Osteoblast (primary cell): ENCODE measurements around the gene IMP3. TPM values are rescaled to one million over a fixed set of nuclear protein-coding genes. Genes with fewer than 3 reads are reported as not detected.

Experiments used
- DNase-seq: peaks from one replicate; pipeline ENCODE4 v3.0.0; 2011; ENCODE audit warnings: low spot score, mixed read lengths; ENCODE audit not compliant: insufficient read length; ENCODE audit errors: missing footprints
- H2AFZ ChIP-seq: 2 replicates; pipeline ENCODE4 v1.6.0; 2011; ENCODE audit warnings: mild to moderate bottlenecking, low read length
- H3K27ac ChIP-seq: 2 replicates; pipeline ENCODE4 v1.5.1; 2011; ENCODE audit warnings: mild to moderate bottlenecking, low read depth, low read length, moderate library complexity
- H3K27me3 ChIP-seq: 2 replicates; pipeline ENCODE4 v1.6.0; 2012; ENCODE audit warnings: mild to moderate bottlenecking, control low read depth, inconsistent platforms, low read length, moderate library complexity; ENCODE audit not compliant: insufficient read depth
- H3K36me3 ChIP-seq: 2 replicates; pipeline ENCODE4 v1.5.1; 2011; ENCODE audit warnings: mild to moderate bottlenecking, low read length, control low read depth, moderate library complexity; ENCODE audit not compliant: insufficient read depth
- H3K4me1 ChIP-seq: 2 replicates; pipeline ENCODE4 v1.5.1; 2011; ENCODE audit warnings: mild to moderate bottlenecking, low read length, control low read depth, moderate library complexity; ENCODE audit not compliant: insufficient read depth
- H3K4me2 ChIP-seq: 2 replicates; pipeline ENCODE4 v1.6.0; 2011; ENCODE audit warnings: mild to moderate bottlenecking, low read length; ENCODE audit not compliant: insufficient read depth
- H3K4me3 ChIP-seq: fragments of 200-600 bp; sonication (generic); 3 replicates; pipeline ENCODE4 v1.5.1; 2012; ENCODE audit warnings: mild to moderate bottlenecking, low read length, inconsistent platforms; ENCODE audit not compliant: insufficient read depth
- H3K79me2 ChIP-seq: 2 replicates; pipeline ENCODE4 v1.6.0; 2012; ENCODE audit warnings: mild to moderate bottlenecking, low read length, control low read depth, inconsistent platforms; ENCODE audit not compliant: insufficient read depth
- H3K9me3 ChIP-seq: 2 replicates; pipeline ENCODE4 v1.5.1; 2011; ENCODE audit warnings: low read depth, low read length, control low read depth
- H4K20me1 ChIP-seq: 2 replicates; pipeline ENCODE4 v1.6.0; 2012; ENCODE audit warnings: mild to moderate bottlenecking, low read length, control low read depth; ENCODE audit not compliant: insufficient read depth
- total RNA-seq: library from RNA; depleted of rRNA; stranded (reverse); fragments of >200 nt; gene quantifications from 2 replicates; pipeline ENCODE4 v1.2.3, GENCODE V29; 2012
- TF ChIP-seq, protein P1 (sequence below): IDR thresholded peaks from 2 replicates; pipeline ENCODE4 v1.5.1; 2011; ENCODE audit warnings: mild to moderate bottlenecking, low read depth, low read length, moderate library complexity; ENCODE audit errors: extremely low read depth

Gene IMP3
- total RNA-seq, 1 donor, result 64.4 TPM

DNA sequence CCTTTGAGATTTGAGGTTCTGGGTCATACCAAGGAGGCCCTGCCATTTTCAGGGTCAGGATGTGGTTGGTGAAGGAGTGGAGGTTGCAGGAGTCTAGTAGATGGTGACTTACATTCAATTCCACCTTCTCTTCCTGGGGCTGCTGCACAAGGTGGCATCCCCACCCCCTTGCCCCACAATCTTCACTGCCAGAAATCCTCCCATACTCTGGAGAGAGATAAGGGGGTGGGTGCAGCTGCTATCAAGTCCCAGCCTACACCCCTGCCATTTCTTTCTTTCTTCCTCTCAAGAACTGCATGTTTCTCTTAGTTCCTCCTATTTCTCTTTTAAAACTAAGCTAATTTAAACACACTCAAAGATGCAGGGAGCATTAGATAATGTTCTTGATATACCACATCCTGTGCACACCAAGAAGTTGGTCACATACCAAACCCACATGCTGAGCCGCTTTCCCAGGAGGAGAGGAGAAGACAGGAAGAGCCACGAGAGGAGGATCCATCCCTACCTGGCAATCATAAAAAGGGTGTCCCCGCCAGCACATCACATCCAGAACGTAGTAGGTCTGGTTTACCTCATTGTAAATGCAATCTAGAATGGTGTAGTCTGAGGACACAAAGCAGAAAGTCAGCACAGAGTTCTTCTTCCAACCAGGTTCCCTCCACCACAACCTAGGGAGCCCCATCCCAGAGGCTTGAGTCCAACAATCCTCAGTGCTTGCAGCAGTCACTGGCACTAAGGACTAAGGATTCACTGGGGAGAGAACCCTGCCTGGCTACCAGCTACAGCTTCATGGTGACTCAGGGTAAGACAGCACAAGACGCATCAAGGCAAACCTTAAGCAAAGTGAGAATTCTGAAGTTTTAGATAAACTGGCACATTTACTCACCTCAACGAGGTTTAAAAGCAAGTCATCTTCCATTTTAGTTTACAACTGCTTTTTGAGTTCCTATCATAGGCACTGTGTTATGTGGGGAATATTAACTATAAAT lies 33.0 kb downstream of the IMP3 start:
- Histone ChIP-seq H3K4me2 (no peak overlapping the region), H3K9me3 (no peaks in the 10 kb centered on the region), H3K36me3 (peaks cover 60% of the 10 kb centered on the region), H3K79me2 (no peaks in the 10 kb centered on the region), H3K4me1 (peaks cover 6% of the 10 kb centered on the region), H3K4me3 (no peak overlapping the region), H2AFZ (no peak overlapping the region), H3K27me3 (no peaks in the 10 kb centered on the region), H3K27ac (peak overlapping the region; percentile 38), H4K20me1 (no peaks in the 10 kb centered on the region)
- TF ChIP-seq, protein P1, sequence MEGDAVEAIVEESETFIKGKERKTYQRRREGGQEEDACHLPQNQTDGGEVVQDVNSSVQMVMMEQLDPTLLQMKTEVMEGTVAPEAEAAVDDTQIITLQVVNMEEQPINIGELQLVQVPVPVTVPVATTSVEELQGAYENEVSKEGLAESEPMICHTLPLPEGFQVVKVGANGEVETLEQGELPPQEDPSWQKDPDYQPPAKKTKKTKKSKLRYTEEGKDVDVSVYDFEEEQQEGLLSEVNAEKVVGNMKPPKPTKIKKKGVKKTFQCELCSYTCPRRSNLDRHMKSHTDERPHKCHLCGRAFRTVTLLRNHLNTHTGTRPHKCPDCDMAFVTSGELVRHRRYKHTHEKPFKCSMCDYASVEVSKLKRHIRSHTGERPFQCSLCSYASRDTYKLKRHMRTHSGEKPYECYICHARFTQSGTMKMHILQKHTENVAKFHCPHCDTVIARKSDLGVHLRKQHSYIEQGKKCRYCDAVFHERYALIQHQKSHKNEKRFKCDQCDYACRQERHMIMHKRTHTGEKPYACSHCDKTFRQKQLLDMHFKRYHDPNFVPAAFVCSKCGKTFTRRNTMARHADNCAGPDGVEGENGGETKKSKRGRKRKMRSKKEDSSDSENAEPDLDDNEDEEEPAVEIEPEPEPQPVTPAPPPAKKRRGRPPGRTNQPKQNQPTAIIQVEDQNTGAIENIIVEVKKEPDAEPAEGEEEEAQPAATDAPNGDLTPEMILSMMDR, result no peak
- DNase-seq, result peak; percentile 78

DNA sequence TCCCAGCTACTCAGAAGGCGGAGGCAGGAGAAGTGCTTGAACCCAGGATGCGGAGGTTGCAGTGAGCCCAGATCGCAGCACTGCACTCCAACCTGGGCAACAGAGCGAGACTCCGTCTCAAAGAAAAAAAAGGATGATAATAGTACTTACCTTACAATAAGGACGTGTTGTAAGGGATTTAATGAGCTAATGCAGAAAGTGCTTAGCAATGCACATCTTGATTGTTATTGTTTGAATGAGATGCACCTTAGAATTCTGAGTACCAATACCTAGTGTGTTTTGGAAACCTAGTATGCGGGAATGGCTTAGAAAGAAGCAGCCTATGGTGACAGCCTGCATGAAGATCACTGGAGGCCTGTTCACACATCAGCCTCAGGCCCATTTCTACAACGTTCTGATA lies 34.0 kb downstream of the IMP3 start:
- Histone ChIP-seq H3K36me3 (peaks cover 58% of the 10 kb centered on the region), H4K20me1 (no peaks in the 10 kb centered on the region)
- DNase-seq, result no peak

DNA sequence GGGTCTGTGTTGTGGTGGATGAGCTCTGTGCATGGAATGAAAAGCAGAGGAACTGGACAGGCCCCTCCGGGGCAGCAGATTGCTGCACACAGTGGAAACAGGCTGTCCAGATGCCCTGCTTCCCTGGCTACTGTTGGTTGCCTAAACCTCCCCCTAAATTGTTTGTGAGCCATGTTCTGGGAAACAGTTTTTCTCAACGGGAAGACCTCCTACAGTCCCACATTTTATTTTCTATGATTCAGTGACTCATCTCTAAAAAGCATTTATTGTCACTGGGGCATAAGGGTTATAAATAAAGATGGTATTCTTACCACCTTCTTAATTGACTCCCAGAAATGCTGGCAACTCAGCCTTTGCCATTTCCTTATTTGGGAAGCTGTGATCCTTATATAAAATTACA lies 40.6 kb downstream of the IMP3 start:
- DNase-seq, result peak; percentile 41
- no peak overlapping the region for H3K4me2 ChIP-seq
- H3K27me3 ChIP-seq, result no peaks in the 10 kb centered on the region
- H3K9me3 ChIP-seq, result no peaks in the 10 kb centered on the region
- H3K36me3 ChIP-seq, result peaks cover 67% of the 10 kb centered on the region
- H3K4me3 ChIP-seq, result no peak overlapping the region
- H2AFZ ChIP-seq, result no peak overlapping the region
- H3K79me2 ChIP-seq, result no peaks in the 10 kb centered on the region
- TF ChIP-seq, protein P1, result no peak
- H3K4me1 ChIP-seq, result no peaks in the 10 kb centered on the region
- H3K27ac ChIP-seq, result no peak overlapping the region
- no peaks in the 10 kb centered on the region for H4K20me1 ChIP-seq

More for the DNA sequence above, 34.0 kb downstream of the IMP3 start:
- no peak overlapping the region for H3K4me2 ChIP-seq
- no peak overlapping the region for H2AFZ ChIP-seq
- no peaks in the 10 kb centered on the region for H3K79me2 ChIP-seq
- no peaks in the 10 kb centered on the region for H3K27me3 ChIP-seq
- peaks cover 6% of the 10 kb centered on the region for H3K4me1 ChIP-seq
- TF ChIP-seq, protein P1, result no peak
- H3K4me3 ChIP-seq, result no peak overlapping the region
- no peak overlapping the region for H3K27ac ChIP-seq
- H3K9me3 ChIP-seq, result no peaks in the 10 kb centered on the region

DNA sequence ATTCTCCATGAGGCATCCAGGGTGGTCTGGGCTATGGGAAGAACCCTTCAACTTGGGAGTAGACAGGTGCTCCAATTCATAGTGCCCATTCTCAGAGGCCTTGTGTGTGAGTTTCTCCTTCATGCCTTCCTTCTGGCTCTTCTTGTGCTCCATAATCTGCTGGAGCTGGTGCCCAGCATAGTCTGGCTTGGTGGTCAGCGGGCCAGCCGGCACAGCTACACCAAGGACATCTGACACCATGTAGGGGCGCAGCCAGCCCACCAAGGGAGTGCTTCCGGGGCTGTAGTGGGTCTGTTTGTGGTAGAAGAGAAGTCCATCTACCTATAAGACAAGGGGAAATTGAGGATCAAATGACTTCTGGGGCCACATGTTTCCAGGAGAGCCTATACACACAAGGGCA lies 41.7 kb downstream of the IMP3 start:
- H3K4me2 ChIP-seq, result no peak overlapping the region
- TF ChIP-seq, protein P1, result no peak
- no peaks in the 10 kb centered on the region for H3K27me3 ChIP-seq
- no peak overlapping the region for H3K27ac ChIP-seq
- no peaks in the 10 kb centered on the region for H3K9me3 ChIP-seq
- no peaks in the 10 kb centered on the region for H3K4me1 ChIP-seq
- no peak for DNase-seq
- H4K20me1 ChIP-seq, result no peaks in the 10 kb centered on the region
- no peak overlapping the region for H3K4me3 ChIP-seq
- no peaks in the 10 kb centered on the region for H3K79me2 ChIP-seq
- no peak overlapping the region for H2AFZ ChIP-seq
- peaks cover 64% of the 10 kb centered on the region for H3K36me3 ChIP-seq
